HG02610 (cell line): Measurements from ENCODE around the gene BTBD6.
"Not testable (repeated sequence)": the region's sequence is repeated elsewhere in the genome, so short reads cannot be mapped to it uniquely, and the experiment has no call there.

Experiments
- ATAC-seq: cut with Tn5 transposase; IDR thresholded peaks from one replicate; pipeline ENCODE4 v1.9.1; 2021; ENCODE audit warnings: mild to moderate bottlenecking, moderate library complexity; ENCODE audit not compliant: unreplicated experiment

The BTBD6 gene

GRCh38 chr14:105267820-105268548 is 19.7 kb downstream of the BTBD6 start:
- ATAC-seq = no peak

- ATAC-seq = no peak
Observed at GRCh38 chr14:105268736-105269354, 20.5 kb downstream of the BTBD6 start.

GRCh38 chr14:105269405-105269804 is 21.1 kb downstream of the BTBD6 start:
- ATAC-seq = no peak

- ATAC-seq = no peak
Observed at GRCh38 chr14:105271224-105271890, 23.0 kb downstream of the BTBD6 start.

DNA sequence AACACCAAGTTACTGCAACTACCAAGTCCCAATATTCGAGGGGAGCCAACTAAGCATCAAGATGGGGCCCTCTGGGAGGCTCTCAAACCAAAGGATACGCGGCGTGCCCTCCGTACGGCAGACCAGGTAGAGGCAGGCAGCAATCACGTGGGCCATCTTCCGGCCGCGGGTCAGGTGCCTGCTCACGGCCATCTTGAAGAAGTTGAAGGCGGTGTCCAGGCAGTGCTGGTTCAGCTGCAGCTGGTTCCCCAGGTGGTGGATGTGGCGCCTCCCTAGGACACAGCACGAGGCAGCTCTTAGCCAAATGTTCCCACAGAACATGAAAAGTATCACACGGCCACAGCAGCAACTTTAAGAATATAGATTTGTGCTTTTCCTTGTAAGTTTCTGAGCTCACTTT is 24.3 kb downstream of the BTBD6 start:
- ATAC-seq = no peak

GRCh38 chr14:105273062-105273461 is 24.7 kb downstream of the BTBD6 start:
- ATAC-seq = no peak

DNA sequence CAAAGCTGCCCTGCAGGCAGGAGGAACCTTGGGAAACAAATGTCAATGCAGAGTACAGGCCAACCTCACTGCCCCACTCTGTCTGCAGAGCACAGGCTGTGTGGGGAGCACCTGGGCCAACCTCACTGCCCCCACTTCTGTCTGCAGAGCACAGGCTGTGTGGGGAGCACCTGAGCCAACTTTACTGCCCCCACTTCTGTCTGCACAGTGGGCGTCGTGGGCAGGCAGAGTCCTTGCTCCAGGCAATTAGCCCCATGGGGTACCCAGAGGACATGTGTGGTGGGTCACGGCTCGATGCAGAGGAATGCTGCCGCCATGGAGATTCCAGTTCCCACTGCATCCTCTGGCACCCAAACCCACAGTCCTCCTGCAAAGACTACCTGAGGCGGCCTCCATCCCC is 26.3 kb downstream of the BTBD6 start:
- ATAC-seq = no peak

DNA sequence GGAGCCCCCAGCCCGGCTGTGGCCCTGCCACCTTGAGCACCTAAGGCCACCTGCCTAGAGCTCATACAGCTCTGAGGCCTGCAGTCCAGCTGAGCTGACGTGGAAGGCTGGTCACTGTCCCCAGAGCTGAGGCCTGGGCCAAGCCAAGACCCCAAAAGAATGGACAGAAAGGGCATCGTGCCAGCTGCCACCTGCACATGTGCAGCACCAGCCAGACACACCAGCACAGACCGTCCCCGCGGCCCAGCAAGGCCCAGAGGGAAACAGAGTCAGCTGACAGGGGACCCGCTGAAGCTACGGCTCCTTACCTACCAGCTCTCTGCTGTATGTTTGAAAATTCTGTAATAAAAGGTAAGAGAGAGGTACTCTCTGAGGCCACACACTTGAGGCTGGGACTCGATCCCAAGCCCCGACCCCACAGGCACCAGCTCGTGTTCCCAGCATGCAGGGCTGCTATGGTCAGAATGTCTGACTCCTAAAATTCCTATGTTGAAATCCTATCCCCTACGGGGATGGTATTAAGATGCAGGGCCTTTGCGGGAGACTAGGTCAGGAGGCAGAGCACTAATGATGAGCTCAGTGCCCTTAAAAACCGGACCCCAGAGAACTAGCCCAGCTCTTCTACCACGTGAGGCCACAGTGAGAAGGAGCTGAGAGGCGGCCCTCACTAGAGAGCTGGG is 27.1 kb downstream of the BTBD6 start:
- no peak for ATAC-seq

- ATAC-seq = not testable (repeated sequence)
Observed at GRCh38 chr14:105277448-105277847, 29.1 kb downstream of the BTBD6 start.

DNA sequence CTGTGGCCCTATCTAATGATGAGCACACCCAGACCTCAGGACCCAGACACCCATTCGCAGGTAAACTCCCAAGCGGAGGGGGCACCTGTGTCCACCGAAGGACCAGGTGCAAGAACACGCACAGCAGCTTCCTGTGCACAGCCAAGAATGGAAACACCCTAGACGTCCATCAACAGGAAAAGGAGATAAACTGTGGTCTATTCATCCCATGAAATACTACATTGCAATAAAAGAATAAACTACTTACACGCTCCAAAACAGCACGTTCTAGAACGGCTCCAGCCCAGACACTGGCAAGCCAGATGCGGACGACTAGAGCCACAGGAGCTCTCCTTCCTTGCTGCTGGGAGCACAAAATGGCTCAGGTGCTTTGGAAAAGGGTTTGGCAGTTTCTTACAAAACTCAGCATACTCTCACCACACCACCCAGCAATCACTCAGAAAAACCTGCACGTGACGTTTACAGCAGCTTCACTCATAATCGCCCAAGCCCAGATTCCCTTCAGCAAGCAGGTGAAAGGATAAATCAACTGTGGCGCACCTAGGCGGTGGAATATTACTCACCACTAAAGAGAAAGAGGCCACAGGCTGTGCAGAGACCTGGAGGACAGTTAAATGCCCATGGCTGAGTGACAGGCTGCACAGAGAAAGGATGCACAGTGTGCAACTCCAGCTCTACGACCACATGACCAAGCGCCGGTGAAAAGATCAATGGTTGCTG is 31.5 kb downstream of the BTBD6 start:
- no peak for ATAC-seq

- ATAC-seq = no peak
Observed at GRCh38 chr14:105280525-105280924, 32.2 kb downstream of the BTBD6 start.

DNA sequence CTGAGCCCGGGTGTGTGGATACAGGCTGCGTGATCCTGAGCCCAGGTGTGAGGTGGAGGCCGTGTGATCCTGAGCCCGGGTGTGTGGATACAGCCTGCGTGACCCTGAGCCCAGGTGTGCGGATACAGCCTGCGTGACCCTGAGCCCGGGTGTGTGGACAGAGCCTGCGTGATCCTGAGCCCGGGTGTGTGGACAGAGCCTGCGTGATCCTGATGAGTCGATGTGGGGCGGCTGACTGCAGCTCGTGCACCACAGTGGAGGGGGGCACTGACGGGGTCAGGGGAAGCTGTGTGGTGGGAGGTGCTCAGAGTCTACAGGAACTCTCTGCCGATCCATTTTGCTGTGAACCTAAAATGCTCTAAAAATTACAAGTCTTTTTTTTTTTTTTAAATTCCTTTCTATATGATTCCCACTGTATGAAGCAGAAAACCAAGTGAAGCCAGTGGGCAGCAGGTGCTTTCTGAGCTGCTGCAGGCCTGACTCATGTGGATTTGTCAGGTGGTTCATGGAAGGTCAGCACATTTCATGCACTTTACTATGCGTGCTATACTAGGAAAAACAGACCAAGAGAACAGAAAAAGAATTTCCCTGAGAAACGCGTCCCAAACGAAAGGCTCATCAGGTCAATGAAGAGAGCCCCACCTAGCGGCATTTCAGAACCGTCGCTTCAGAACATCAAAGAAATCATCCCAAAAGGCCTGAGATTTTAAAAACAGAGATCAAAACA is 33.2 kb downstream of the BTBD6 start:
- no peak for ATAC-seq

DNA sequence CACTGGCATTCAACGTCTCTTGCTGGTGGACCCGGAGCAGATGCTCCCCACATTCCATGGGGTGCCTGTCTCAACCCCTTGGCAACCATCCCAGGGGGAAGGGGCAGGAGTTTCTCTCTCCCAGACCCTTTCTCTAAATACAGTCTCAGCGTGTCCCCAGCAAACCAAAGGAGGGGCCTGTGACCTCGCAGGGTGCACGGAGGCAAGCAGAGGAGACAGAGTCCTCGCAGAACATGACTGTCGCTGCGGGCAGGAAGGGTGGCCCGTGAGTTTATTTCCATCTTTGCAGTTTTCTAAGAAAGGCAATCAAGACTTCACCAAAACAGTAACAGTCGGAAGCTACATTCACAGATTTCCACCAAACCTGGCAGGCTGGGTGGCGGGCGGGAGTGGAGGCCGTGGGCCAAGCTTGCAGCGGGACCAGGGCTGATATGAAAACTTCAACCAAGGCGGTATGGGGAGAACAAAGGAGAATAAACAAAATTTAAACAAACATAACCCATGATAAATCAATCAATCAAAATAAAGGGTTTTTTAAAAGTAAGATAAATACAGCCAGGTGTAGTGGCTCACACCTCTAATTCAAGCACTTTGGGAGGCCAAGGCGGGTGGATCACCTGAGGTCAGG is 33.9 kb downstream of the BTBD6 start:
- no peak for ATAC-seq

DNA sequence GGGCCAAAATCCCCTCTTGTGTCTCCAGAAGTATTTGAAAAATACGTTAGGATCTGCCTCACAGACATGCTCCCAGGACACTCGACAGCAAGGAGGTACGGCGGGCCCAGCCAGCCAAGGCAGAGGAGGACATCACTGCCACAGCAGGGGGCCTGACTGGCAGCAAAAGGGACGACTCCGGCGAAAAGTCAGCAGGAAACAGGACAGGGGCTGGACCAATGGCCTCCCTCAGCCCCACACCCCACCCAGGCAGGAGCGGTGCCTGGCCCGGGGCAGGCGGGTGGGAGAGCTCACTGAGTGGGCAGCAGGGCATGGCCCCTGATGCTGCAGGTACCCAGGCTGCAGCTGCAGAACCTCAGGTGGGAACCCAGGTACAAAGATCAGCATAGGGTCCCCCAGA is 34.7 kb downstream of the BTBD6 start:
- ATAC-seq = no peak

DNA sequence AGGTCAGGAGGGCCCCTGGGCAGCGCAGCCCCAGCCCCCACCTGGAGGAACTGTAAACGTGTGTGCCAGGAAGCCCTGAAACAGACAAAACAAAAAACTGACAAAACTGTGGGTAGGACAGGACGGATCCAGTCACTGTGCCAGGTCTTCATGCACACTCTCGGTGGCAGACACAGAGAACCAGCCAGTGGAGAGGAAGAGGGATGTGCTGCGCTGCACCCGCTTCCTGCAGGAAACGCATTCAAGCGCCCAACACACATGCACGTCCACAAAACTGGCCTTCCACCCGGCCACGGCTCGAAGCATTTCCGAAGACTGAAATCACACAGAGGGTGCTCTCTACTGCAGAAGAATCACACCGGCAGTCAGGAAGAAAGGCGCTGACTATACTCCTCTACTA is 35.6 kb downstream of the BTBD6 start:
- ATAC-seq = no peak

GRCh38 chr14:105285174-105285573 is 36.8 kb downstream of the BTBD6 start:
- ATAC-seq = no peak

DNA sequence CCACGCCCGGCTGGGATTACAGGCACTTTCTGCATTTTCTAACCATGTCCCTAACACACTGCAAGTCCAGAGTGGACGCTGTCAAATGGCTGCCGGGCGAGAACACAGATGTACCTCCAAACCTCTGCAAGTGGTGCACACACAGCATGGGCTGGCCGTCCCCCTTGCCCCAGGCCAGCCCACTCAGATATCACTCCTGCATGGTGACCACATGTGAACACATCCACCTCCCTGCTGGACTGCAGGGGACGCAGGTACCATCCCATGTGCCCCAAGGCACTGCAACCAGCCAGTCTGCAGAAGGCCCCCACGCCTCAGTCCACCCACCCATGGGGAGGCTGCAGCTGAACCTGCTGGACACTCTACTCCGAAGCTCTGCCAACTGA is 38.4 kb downstream of the BTBD6 start:
- ATAC-seq = no peak

DNA sequence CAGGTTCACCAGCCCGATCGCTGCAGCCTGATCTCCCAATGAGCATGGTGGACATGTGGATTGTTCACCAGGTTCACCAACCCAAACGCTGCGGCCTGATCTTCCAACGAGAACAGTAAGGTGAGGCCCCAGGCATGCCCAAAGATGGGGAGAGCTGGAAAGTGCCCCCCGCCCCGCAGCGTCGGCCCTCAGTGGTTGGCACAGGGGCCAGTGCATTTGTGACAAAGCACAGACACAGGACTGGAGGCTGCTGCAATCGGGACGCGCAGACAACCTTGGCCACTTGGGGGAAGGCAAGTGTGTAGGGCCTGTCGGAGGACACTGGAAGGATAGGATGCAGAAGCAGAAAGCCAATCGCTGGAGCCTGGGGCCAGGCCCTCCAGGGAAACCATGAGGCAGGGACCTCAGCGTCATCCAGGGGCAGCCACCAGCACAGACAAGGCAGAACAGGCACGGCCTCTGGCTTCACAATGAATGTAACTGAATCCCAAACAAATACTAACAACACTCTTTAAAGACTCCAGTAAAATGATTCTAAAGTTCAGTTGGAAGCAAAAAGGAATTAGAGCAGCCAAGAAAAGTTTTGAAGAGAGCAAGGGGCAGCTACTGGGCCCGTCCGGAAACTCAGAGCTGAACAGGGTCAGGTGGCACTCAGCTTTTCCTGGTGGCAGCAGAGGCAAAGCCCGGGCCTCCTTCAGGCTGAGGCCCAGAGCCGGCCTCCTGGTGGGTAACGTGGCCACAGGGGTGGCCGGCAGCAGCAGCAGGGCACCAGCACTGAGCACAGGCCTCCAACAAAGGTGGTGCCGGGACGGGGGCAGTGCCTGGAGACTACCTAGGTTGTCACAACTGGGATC is 39.1 kb downstream of the BTBD6 start:
- ATAC-seq = no peak

DNA sequence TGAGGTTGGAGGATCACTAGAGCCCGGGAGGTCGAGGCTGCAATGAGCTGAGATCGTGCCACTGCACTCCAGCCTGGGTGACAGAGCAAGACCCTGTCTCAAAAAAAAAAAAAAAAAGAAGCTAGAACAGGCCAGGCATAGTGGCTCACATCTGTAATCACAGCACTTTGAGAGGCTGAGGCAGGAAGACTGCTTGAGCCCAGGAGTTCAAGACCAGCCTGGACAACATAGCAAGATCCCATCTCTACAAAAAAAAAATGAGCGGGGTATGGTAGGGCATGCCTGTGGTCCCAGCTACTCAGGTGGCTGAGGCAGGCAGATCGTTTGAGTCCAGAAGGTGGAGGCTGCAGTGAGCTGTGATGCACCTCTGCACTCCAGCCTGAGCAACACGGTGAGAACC is 40.6 kb downstream of the BTBD6 start:
- not testable (repeated sequence) for ATAC-seq
